Measurements from ENCODE around the gene CBLC.

DNA sequence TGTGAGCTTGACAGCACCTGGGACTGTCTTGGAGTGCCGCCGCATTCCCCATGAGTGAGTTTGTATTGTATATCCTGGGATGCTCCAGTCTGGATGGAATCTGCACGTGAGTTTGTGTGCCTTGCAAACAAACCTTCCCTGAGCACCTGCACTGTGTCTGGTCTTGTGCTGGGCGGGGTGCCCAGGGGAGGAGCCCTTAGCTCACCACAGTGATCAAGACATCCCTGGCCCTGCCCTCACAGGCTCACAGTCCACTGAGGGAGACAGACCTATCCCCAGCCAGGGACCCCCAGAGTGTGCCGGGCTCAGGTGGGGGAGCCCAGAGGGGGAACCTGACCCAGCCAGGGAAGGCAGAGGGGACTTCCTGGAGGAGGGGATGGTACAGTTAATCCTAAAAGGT is 29.5 kb downstream of the CBLC start:
- TF ChIP-seq, protein P1, sequence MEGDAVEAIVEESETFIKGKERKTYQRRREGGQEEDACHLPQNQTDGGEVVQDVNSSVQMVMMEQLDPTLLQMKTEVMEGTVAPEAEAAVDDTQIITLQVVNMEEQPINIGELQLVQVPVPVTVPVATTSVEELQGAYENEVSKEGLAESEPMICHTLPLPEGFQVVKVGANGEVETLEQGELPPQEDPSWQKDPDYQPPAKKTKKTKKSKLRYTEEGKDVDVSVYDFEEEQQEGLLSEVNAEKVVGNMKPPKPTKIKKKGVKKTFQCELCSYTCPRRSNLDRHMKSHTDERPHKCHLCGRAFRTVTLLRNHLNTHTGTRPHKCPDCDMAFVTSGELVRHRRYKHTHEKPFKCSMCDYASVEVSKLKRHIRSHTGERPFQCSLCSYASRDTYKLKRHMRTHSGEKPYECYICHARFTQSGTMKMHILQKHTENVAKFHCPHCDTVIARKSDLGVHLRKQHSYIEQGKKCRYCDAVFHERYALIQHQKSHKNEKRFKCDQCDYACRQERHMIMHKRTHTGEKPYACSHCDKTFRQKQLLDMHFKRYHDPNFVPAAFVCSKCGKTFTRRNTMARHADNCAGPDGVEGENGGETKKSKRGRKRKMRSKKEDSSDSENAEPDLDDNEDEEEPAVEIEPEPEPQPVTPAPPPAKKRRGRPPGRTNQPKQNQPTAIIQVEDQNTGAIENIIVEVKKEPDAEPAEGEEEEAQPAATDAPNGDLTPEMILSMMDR (IDR thresholded peaks at IDR 0.05) = no peak
- no peak for TF ChIP-seq EP300 (IDR thresholded peaks at IDR 0.05)
- TF ChIP-seq POLR2A (IDR thresholded peaks at IDR 0.05) = no peak

Data from upper lobe of left lung (tissue), 4 donors.